ENCODE results near the gene SCD.
A peak's percentile ranks its signal among the peaks of the same experiment; 100 is the strongest.

Gene SCD

DNA sequence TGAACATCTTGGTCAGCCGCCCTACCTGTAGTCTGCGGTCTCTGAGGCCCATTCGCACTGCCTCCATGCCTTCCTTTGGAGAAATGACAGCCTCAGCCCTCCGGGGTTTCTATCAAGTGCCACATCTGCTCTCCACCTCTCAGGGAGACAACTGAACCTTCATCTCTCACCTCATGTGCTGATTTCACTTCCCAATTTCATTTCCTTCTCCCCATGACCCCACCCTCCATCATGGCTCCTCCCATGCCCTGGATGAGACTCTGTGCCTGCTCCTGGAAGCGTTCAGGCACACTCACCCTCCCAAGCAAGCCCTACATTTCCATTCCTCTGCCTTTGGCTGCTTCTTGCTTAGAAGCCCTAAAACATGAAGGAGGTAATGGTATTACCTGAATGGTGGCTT is 7.8 kb upstream of the SCD start:
- no peak for DNase-seq (ENCODE audit: low read depth)
- no peak overlapping the region for H3K4me3 ChIP-seq (ENCODE audit: low read depth, low read length)
- TF ChIP-seq, protein P1, sequence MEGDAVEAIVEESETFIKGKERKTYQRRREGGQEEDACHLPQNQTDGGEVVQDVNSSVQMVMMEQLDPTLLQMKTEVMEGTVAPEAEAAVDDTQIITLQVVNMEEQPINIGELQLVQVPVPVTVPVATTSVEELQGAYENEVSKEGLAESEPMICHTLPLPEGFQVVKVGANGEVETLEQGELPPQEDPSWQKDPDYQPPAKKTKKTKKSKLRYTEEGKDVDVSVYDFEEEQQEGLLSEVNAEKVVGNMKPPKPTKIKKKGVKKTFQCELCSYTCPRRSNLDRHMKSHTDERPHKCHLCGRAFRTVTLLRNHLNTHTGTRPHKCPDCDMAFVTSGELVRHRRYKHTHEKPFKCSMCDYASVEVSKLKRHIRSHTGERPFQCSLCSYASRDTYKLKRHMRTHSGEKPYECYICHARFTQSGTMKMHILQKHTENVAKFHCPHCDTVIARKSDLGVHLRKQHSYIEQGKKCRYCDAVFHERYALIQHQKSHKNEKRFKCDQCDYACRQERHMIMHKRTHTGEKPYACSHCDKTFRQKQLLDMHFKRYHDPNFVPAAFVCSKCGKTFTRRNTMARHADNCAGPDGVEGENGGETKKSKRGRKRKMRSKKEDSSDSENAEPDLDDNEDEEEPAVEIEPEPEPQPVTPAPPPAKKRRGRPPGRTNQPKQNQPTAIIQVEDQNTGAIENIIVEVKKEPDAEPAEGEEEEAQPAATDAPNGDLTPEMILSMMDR (IDR thresholded peaks at IDR 0.05; ENCODE audit: control insufficient read depth, extremely low read depth, insufficient read depth): no peak

DNA sequence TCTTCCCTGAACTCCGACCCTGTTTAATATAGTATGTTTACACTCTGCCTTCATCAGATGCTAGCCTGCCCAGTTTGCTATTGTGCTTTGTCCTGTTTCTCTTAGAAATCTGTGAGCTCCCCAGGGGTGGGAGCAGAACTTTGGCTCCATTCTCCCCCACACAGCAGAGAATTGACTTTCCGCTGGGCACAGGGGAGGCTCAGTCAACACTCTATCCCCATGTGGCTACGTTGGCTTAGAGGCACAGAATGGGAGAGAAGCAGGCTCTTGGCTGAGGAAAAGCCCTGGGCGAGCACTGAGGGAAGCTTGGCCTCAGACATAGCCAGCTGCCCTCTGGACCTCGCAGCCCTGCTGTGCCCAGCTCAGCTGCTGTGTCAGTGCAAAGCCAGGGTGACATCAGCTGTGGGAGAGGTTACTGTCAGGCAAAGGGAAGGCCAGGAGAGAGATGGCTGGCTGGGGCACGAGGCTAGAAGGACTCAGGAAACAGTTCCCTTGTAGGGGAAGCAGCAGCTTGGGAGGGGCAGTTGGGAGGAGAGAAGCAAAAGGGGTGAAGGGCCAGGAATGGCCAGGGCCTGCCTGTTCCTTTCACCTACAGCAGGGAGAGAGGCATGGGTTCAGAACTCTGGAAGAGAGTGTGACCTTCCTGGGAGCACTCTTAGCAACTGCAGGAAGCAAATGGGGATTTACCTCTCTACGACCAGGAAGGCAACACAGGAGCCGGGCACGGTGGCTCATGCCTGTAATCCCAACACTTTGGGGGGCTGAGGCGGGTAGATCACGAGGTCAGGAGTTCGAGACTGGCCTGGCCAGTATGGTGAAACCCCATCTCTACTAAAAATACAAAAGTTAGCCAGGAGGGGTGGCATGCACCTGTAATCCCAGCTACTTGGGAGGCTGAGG is 5.8 kb upstream of the SCD start:
- DNase-seq (ENCODE audit: low read depth): no peak
- no peak overlapping the region for H3K4me3 ChIP-seq (ENCODE audit: low read depth, low read length)
- TF ChIP-seq, protein P1 (IDR thresholded peaks at IDR 0.05; ENCODE audit: control insufficient read depth, extremely low read depth, insufficient read depth): no peak

DNA sequence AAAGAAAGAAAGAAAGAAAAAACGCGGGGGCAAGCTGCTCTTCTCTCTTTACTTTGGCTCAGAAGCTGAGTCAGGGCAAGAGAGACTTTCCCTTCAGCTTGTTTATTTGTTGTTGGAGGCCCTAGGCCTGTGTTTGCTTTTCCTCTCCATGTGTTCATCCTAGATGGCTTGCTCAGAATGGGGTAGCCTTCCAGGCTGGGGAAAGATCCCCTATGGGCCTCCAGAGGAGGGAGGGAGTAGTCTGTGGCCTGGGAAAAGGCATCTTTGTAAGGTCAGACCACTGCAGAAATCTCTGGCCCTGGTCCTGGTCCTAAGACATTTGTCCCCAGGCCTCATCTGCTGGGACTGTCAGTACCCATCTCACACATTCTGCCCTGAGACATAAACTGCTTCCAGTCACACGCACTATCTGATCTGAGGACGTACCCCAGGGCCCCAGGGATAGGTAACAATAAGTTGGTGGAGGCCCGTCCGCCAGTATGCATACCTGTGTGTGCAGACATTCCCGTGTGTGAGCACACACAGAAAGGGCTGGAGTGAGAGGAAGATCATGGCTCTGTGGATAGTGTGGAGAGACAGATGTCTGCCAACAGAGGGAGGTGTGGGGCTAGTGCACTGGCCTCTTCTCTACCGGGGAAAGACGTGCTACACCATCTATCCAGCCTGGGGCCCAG is 4.9 kb upstream of the SCD start:
- no peak overlapping the region for H3K4me3 ChIP-seq (ENCODE audit: low read depth, low read length)
- TF ChIP-seq, protein P1 (IDR thresholded peaks at IDR 0.05; ENCODE audit: control insufficient read depth, extremely low read depth, insufficient read depth): peak; percentile 47
- no peak for DNase-seq (ENCODE audit: low read depth)

DNA sequence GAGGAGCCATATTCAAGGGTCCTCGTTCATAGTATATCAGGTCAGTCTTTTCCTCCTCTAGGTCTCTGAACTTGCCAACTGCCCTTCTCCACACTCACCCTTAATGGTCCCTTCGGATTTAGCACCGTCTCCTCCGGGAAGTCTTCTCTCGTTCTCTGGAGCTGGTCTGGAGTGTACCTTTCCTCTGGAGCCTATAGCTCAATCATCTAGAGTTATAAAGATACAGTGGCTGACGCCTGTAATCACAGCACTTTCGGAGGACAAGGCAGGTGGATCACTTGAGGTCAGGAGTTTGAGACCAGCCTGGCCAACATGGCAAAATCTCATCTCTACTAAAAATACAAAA is 4.4 kb upstream of the SCD start:
- no peak for DNase-seq (ENCODE audit: low read depth)

DNA sequence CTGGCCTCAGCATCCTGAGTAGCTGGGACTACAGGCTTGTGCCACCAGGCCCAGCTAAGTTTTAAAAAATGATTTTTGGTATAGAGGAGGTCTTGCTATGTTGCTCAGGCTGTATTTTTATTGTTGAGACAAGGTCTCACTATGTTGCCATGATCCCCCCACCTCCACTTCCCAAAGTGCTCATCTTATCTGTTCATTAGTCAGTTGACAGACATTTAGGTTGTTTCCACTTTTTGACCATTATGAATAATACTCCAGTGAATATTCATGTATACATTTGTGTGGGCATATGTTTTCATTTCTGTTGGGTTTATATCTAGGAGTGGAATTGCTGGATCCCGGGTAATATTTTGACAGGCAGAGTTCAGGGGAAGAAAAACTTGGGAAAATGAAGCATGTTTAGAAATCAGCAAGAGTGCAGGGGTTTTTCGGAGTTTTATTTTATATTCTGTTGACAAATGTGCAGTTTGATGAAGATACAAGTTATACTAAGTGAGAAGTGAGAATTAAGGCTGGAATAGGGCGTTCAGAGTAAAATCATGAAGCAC is 2.7 kb upstream of the SCD start:
- TF ChIP-seq, protein P1 (IDR thresholded peaks at IDR 0.05; ENCODE audit: control insufficient read depth, extremely low read depth, insufficient read depth): no peak
- H3K4me3 ChIP-seq (ENCODE audit: low read depth, low read length): no peak overlapping the region

More for the DNA sequence above, 4.4 kb upstream of the SCD start:
- TF ChIP-seq, protein P1 (IDR thresholded peaks at IDR 0.05; ENCODE audit: control insufficient read depth, extremely low read depth, insufficient read depth): no peak
- no peak overlapping the region for H3K4me3 ChIP-seq (ENCODE audit: low read depth, low read length)

DNA sequence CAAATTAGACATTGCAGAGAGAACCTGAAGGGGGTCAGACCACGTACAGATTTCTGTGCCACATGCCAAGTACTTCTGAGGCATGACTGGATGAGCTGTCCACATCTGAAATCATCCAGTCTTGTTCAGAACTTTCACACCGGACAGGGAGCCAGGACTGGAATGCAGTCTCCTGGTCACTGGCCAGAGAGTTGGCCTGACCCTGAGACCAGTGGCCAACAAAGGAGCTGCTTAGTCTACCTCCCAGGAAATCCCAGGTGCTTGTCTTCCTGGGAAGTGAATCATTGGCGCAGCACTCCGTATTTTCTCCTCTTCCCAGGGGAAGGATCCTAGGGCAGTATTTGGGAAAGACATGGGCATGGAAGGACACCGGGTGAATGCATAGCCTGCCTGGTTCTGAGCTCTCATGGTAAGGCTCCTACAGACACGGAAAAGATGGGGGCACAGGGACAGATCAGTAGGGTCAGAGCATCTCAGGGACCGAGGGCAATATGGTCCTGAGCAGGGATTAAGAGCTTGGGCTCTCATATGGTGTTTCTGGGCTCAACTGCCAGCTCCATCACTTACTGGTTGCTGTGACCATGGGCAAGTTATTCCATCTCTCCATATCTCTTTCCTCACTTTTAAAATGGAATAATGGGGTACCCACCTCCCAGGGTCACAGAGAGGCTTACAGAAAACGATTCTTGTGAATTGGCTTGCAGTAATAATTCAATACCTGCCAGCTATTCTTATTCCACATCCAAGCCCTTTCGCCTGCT is 1.3 kb upstream of the SCD start:
- DNase-seq (ENCODE audit: low read depth): peak; percentile 38
- H3K4me3 ChIP-seq (ENCODE audit: low read depth, low read length): peak overlapping the region; percentile 79
- TF ChIP-seq, protein P1 (IDR thresholded peaks at IDR 0.05; ENCODE audit: control insufficient read depth, extremely low read depth, insufficient read depth): no peak

More for the DNA sequence above, 2.7 kb upstream of the SCD start:
- no peak for DNase-seq (ENCODE audit: low read depth)

Data from LNCaP clone FGC (cell line).